Forelimb muscle (tissue), 1 donor: Measurements from ENCODE around the gene SDCCAG8. TPM values are rescaled to one million over a fixed set of nuclear protein-coding genes. Genes with fewer than 3 reads are reported as not detected.
A peak's percentile ranks its signal among the peaks of the same experiment; 100 is the strongest.
"Not testable (repeated sequence)": the region's sequence is repeated elsewhere in the genome, so short reads cannot be mapped to it uniquely, and the experiment has no call there.

ENCODE experiments used
- DNase-seq: peaks from one replicate; pipeline ENCODE4 v3.0.0-alpha.2; 2013; ENCODE audit warnings: low read depth
- polyA plus RNA-seq: library from polyadenylated mRNA; unstranded; fragments of 120-200 nt; gene quantifications from one replicate; pipeline ENCODE4 v1.2.1, GENCODE V29; 2013; ENCODE audit not compliant: insufficient read length

SDCCAG8 gene
- 22.9 TPM for polyA plus RNA-seq

GRCh38 chr1:243255791-243256512 lies at the start of gene SDCCAG8:
SDCCAG8 (plus strand) TSS chr1:243256041; CDS start chr1:243256174, 133 bp downstream.
- DNase-seq, result peak; percentile 100

DNA sequence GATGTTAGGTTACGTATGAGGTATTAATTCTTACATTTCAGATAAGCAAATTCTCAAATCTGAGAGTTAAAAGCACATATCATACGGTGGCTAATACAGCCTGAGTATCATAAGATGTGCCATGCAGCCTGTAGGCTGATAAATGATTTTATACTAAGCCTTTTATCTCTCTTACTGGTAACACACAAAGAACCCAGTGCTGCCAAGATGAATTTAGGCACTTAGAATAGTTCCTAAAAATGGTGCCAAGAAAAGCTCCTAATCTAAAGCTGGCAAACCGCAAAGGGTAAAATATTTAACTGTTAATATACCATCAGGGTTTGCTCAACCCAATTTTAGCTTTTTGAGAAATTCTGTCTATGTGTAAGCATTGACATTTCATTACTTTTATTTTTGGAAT lies 43.9 kb upstream of the SDCCAG8 start:
- not testable (repeated sequence) for DNase-seq

GRCh38 chr1:243213045-243213787 lies 42.6 kb upstream of the SDCCAG8 start:
- no peak for DNase-seq

- not testable (repeated sequence) for DNase-seq
Observed at GRCh38 chr1:243215276-243215875, 40.5 kb upstream of the SDCCAG8 start.

DNA sequence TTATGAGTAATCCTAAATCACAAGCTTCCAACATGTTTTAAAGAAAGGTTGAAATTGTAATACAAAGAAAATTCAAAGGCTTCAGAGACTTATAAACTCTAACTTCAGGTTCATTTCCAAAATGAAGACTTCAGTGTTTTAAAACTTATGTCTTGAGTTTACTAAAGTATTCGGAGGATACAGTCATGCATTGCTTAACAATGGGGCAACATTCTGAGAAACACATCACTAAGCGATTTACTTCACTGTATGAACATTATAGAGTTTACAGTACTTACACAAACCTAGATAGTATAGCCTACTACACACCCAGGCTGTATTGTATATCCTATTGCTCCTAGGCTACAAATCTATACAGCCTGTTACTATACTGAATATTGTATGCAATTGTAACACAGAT lies 39.1 kb upstream of the SDCCAG8 start:
- DNase-seq, result no peak

GRCh38 chr1:243217349-243217748 lies 38.5 kb upstream of the SDCCAG8 start:
- DNase-seq, result no peak

DNA sequence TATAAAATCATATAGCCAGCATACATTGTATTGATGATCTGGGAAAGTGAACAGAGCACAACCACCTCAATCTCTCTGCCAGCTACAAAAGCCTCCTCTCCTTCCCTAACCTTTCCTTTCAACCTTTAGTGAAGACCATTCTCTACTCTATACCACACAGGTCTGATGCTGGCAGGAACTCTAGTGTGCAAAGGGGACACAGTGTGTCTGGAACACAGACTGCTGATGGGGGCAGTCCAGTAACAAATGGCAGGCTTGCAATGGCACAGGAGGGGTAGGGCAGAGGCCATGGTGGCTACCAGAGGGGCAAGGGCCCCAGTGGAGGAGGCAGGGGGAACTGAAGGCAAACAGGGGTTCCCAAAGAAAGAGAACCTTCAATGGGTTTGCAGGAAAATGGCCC lies 37.8 kb upstream of the SDCCAG8 start:
- DNase-seq, result no peak

- no peak for DNase-seq
Observed at GRCh38 chr1:243227622-243228021, 28.2 kb upstream of the SDCCAG8 start.

DNA sequence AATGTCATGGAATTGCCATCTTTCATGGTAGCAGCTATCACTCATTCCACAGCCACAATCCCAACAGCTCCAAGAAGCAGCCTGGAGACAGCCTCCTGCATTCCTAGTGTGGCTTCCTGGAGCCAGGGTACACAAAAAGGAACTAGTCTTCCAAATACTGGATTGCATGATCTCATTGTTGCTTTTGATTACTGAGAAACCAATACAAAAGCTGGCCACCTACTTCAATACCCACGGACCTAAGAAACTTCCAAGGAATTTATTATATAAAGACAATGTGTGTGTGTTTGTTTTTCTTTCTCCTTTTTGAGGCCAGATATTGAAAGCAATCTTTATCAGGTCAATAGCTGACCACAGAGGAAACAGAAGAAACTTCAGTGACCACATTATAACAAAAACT lies 26.3 kb upstream of the SDCCAG8 start:
- no peak for DNase-seq

DNA sequence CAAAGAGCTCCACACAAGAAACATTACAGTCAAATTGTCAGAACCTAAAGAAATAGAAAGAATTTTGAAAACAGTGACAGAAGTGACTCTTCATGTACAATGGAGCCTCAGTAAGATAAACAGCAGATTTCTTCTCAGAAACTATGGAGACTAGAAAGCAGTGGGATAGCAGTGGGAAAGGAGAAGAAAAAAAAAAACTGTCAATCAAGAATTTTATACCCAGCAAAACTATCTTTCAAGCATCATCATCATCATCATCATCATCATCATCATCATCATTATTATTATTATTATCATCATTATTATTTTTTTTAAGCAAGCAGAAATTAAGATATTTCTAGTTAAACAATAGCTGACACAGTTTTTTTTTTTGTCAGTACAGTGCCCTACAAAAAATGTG lies 24.9 kb upstream of the SDCCAG8 start:
- no peak for DNase-seq

DNA sequence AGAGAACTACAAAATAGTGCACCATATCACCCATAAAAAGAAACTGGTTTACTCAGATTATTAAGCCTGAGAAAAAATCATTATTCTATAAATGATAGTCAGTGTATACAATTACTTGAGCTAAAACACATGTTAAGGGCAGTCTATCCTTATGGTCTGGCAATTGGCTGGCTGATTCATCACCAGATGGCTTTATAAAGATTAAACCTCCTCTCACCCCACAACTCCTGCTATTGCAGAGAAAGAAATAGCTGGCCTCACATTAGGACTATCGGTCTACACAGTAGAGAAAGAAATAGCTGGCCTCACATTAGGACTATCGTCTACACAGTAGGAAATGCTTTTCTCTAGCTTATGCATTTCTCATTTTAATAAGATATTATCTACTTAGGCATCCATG lies 21.9 kb upstream of the SDCCAG8 start:
- DNase-seq, result no peak

GRCh38 chr1:243234978-243235647 lies 20.7 kb upstream of the SDCCAG8 start:
- DNase-seq, result no peak

GRCh38 chr1:243236604-243237252 lies 19.1 kb upstream of the SDCCAG8 start:
- DNase-seq, result no peak

DNA sequence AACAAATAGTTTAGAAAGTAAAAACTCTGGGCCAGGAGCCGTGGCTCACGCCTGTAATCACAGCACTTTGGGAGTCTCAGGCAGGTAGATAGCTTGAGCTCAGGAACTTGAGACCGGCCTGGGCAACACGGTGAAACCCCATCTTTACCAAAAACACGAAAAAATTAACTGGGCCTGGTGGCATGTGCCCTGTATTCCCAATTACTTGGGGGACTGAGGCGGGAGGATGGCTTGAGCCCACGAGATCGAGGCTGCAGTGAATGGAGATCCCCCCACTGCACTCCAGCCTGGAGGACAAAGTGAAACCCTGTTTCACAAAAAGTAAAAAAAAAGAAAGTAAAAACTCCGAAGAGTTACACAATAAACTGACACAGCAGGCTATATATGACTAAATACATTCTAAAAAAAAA lies 11.4 kb upstream of the SDCCAG8 start:
- DNase-seq, result no peak

GRCh38 chr1:243246916-243247315 lies 8.9 kb upstream of the SDCCAG8 start:
- no peak for DNase-seq

DNA sequence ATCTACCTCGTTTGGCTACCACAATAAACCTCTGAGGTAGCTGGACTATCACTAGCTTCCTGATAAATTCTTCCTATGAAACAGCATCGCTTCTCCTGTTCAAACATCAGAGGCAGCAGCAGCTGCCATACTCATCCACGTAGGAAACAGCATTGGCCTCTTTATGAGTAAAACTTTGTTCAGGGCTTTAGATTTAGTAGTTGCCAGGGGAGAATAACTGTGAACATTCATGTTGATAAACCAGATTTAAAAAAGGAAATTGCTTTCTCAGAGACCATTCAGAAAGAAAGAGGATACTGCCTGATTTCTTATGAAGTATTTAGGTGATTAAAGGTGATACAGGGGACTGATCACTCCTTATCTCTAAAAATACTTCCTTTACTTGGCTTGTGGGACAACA lies 7.9 kb upstream of the SDCCAG8 start:
- no peak for DNase-seq

DNA sequence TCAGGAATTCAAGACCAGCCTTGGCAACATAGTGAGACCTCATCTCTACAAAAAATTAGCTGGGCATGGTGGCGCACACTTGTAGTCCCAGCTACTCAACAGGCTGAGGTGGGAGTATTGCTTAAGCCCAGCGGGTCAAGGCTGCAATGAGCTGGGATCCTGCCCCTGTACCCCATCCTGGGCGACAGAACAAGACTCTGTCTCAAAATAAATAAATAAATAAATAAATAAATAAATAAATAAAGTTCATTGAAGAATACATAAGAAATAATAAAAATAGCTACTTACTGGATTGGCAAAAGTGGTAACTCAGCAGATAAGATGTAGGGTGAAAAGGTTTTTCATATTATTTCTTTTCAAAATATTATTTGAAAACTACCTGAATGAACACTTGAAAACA lies 6.6 kb upstream of the SDCCAG8 start:
- DNase-seq, result no peak

DNA sequence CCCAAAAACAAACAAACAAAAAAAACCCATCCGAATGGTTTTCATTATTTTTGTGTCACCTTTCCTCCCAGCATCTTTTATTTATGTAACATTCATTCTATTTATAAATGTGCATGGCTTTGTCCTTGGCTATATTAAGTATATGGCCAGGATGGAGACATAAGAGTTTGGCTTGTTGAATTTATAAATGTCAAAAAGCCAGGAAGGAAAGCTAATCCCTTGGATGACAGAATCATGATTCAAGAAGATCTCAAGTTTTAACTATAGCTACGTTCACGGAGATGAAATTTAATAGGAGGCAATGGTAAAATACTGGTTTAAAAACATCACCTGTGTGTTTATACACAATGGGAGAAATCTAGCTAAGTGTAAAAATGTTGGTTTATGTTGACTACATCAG lies 5.7 kb upstream of the SDCCAG8 start:
- DNase-seq, result no peak

DNA sequence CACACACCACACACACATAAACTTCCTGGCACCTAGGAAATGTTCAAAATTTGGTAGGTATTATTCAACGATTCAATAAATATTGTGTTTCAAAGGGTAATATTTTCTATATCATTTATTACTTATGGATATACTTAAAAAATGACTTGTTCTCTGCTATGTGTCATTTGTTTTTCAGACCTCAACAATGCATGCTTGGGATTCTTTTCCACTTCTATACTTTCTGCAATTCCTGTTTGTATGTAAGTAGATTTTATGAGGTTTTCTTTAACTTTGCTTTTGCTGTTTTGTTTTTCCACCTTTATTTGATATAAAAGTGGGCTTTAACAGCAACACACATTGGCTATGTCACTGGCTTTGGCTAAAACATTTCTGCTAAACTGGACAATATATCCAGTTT lies 4.3 kb upstream of the SDCCAG8 start:
- no peak for DNase-seq

DNA sequence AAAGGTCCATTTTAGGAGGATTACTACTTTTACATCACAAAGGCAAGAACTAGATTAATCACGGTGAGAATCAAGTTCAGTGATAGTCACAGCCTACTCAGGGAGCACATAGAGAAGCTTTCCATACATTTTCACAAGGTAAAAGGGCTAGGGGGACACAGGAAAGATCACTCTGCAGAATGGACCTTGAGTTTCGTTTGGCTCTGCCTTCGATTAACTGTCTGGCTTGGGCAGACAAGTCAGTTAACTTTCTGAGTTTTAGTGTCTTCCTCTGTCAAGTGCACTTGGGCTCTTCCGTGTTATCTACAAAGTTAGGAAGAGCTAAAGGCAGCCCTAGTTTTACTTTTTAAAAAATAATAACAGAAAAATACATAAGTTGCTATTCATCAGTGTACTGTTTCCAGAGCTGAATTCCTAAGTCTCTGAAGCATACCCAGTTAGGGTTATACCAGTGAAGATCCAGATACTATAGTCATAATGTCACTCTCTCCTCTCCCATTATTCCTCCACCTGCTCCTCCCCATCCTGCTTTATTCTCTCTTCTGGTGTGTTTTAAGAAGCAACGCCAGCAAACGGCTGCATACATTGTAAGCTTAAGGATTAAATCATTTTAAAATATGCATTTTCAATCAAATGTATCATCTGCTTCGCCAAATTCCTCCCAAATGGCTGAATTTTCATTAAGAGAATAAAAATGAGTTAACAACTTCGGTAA lies 2.5 kb upstream of the SDCCAG8 start:
- no peak for DNase-seq

DNA sequence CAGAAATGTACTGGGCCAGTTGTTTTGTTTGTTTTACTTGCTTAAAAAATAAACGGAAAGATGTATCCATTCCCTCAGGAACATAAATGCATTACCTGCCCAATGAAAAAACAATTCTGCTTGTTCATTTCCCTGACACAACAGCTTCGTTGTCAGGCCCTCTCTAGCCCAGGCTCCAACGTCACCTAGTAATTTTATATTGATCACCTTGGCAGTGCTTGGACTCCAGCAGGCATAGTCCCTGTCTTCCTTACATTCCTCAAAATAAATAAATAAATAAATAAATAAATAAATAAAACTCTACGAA lies 2.0 kb upstream of the SDCCAG8 start:
- no peak for DNase-seq
